Colon (tissue), 2 donors: Measurements from ENCODE around the gene PRF1.
"Not testable (repeated sequence)": the region's sequence is repeated elsewhere in the genome, so short reads cannot be mapped to it uniquely, and the experiment has no call there.

Experiments
- FAIRE-seq: peaks from 2 replicates; lab custom pipeline; 2012; peaks lifted over from hg19 to GRCh38; lab: Jason Lieb, UNC
- donor health status: control.
- donor health status: control.

Gene PRF1

DNA sequence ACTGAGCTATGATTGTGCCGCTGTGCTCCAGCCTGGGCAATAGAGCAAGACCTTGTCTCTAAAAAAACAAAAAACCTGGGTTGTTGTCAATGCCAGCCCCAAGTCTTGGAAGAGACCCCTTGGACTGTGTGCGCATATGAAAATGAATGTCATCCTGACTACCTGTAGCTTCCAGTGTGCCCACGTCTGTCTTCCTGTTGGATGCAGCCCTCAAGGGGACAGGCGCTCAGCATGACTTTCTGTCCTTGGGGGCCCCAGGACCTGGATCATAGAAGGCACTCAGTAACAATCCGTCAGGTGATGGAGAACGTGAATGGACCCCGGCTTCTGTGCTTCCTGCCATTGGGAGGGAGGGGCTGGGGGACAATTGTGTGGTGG is 9.0 kb downstream of the PRF1 start:
- FAIRE-seq: no peak

DNA sequence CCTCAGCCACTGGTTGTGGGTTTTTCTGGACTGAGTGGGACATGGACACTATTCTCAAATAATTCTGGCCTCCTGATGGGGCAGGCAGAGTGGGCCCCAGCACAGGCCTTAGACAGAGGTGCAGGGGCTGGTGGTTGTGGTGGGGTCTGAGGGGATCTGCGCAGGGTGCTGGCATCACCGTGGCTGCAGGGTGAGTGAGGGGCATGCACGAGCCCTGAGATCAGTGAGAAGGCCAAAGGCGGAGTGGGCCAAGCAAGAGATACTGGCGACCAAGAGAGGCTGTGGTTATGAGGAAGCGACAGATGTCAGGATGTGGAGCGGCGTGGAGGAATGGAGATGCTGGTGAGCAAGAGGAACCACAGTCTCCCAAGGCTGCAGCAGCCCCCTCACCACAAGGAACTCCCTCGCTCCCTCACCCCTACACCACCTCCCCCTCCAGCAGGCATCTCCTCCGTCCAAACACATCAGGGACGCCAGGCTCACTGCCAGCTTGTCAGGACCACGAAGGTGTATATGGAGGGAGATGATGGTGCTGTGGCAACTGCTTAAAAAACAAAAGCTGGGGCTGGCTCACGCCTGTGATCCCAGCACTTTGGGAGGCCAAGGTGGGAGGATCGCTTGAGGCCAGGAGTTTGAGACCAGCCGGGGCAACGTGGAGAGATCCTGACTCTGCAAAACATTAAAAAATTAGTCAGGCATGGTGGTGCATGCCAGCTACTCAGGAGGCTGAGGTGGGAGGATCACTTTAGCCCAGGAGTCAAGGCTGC is 9.6 kb downstream of the PRF1 start:
- no peak for FAIRE-seq

GRCh38 chr10:70592186-70592735 is 10.3 kb downstream of the PRF1 start:
- no peak for FAIRE-seq

DNA sequence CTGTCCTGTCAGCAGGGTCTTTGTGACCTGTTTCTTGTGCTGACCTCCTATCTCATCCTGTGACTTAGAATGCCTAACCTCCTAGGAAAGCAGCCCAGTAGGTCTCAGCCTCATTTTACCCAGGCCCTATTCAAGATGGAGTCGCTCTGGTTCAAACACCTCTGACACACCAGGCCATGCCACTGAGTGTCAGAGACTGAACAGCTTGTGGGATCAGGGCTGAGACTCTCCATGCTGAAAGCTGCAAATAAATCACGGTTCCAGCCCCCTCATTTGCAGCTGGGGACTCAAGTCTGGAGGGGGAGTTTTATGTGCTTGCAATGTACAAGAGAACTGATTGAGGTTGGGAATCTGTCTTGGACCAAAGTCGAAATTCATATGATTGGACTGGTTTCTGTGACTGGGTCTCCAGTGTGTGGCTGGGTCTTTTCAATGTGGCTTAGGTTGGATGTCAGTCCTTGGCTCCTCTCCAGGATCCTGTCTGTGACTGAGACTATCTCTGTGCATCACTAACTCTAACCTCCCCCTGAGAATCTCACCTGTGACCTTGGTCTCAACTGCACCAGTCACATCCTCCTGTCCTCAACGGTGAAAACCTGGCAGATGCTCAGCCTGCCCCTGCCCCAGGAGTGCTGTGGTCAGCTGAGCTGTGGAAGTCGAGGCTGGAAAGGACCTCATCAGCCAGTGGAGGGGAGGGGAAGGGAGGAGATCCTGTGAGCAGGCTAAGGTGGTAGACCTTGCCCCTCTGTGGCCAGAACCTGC is 11.7 kb downstream of the PRF1 start:
- no peak for FAIRE-seq

DNA sequence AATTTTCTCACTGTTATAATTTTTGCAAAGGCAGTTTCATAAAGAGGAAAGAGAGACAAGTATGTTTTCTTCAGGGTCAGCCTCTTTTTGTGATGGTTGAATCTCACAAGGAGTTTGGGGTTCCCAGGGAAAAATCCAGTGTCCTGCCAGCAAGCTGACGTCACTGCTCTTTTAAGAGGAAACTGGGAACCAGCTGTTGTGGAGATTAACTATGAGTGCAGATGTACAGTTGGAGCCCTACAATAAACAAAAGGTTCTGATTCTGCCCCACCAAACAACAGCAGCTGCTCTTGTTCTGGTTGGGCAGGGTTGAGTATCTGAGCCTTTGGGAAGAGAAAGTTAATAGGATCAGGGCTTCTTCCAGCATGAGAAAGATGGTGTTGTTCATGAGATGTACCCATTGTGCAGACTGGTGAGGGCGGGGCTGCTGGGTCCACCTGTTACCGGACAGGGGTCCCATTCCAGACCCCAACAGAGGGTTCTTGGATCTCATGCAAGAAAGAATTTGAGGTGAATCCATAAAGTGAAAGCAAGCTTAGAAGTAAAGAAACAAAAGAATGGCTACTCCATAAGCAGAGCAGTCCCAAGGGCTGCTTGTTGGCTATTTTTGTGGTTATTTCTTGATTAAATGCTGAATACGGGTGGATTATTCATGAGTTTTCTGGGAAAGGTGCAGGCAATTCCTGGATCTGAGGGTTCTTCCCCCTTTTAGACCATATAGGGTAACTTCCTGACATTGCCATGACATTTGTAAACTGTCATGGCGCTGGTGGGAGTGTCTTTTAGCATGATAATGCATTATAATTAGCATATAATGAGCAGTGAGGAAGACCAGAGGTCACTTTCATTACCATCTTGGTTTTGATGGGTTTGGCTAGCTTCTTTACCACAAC is 12.5 kb downstream of the PRF1 start:
- no peak for FAIRE-seq

- FAIRE-seq: no peak
These were observed 13.5 kb downstream of the PRF1 start for GRCh38 chr10:70588859-70589570.

- no peak for FAIRE-seq
These were observed 14.3 kb downstream of the PRF1 start for GRCh38 chr10:70588255-70588654.

DNA sequence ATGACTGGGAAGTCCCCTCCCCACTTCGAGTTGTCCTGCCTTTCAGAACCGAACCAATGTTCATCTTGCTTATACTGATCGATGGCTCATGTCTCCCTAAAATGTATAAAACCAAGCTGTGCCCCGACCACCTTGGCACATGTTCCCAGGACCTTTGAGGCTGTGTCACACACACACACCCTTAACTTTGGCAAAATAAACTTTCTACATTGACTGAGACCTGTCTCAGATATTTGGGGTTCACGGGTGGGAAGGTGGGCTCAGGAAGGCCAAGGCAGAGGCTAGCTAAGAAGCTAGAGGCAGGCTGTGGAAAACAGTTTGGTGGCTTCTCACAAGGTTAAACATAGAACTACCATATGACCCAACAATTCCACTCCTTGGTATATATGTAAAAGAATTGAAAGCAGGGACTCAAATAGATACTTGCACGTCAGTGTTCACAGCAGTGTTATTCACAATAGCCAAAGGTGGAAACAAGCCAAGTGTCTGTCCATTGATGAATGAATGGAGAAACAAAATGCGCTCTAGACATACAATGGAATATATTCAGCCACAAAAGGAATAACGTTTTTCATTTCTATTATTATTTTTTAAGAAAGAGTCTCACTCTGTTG is 15.4 kb downstream of the PRF1 start:
- FAIRE-seq: no peak

DNA sequence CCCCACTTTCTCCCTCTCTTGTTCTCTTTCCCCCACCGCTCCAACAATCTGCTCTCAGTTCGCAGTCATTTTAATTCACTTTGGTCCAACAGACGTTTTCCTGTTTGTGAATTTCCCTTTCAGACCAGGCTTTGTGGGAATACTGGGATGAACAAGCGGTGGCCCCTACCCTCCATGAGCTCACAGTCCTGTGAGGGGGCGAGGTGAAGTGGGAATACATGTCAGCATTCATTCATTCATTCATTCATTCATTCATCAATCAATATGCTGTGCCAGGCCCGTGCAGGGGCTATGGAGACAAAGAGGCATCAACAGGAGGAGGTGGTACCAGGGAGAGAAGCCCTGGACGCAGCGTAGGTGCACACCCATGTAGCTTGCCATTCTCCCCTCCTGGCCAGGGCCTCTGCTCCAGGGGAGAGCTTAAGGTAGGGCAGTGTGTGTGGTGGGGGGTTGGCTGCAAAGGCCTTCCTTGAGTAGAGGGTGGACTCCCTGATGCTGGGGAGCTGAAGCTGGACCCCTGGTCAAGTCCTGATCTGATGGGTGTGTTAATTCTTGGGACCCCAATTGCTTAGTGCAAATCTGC is 16.1 kb downstream of the PRF1 start:
- FAIRE-seq: no peak

- FAIRE-seq: no peak
These were observed 16.9 kb downstream of the PRF1 start for GRCh38 chr10:70585578-70586169.

GRCh38 chr10:70584909-70585544 is 17.5 kb downstream of the PRF1 start:
- no peak for FAIRE-seq

DNA sequence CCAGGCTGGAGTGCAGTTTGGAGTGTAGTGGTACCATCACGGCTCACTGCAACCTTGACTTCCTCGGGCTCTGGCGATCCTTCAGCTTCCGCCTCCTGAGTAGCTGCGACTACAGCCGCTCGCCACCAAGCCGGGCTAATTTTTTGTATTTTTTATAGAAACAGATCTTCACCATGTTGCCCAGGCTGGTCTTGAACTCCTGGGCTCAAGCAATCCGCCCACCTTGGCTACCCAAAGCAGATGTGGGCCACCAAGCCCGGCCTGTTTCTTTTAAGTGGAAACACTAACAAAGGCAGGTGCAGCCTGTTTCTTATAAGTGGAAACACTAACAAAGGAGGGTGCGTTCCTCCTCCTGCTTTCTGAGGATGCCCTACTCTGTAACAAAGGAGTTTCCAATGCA is 18.2 kb downstream of the PRF1 start:
- FAIRE-seq: no peak

DNA sequence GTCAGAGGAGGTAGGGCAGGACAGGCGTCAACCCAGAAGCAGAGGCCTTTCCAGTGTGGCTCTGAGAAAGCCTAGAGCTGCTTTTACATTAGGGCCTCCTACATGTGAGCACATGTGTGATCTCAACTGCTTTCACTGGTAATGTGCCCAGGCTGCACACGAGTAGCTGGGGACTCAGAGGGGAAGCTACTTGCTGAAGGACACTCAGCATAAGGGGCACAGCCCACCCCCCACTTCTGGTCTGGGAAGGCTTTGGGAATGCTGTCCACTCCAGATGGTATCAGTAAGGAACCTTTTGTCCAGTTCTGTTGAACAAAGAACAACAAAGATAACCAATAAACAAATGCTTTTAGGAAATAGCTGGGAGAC is 18.9 kb downstream of the PRF1 start:
- FAIRE-seq: no peak

GRCh38 chr10:70582793-70583668 is 19.5 kb downstream of the PRF1 start:
- no peak for FAIRE-seq

- not testable (repeated sequence) for FAIRE-seq
These were observed 21.4 kb downstream of the PRF1 start for GRCh38 chr10:70581176-70581575.

- no peak for FAIRE-seq
These were observed 23.1 kb downstream of the PRF1 start for GRCh38 chr10:70579234-70580002.

DNA sequence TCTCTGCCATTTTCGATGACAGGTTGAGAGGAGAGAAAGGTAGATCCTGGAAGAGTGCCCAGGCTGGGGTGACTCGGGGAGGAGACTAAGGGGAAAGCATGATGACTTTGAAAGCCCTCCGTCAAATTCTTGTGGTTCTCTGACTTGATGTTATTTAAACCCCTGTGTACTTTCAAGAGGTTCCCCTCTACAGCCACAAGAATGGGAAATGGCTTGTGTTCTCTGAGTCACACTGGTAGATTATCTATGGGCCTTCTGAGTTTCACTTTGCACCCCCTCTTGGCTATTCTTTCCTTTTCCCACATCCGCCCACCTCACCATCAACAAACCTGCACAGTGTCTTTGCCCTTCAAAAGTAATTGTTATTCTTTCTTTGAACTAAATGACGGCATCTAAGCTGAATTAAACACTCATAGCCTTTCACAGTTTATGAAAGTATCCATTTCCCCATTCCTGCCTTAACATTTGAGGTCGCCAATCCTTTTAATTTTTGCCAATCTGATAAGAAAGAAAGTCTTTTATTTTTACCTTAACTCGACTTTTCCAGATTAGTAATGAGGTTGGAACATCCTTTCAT is 24.1 kb downstream of the PRF1 start:
- no peak for FAIRE-seq
